Right renal cortex interstitium (tissue), 3 donors: ENCODE measurements around the gene CFL1. TPM values are rescaled to one million over a fixed set of nuclear protein-coding genes. Genes with fewer than 3 reads are reported as not detected.
"Not testable (repeated sequence)": the region's sequence is repeated elsewhere in the genome, so short reads cannot be mapped to it uniquely, and the experiment has no call there.

ENCODE experiments used
- DNase-seq, 3 donors: peaks; one replicate each; pipeline ENCODE4 v3.0.0-alpha.2; 2013; ENCODE audit warnings: low read depth in 3 of 3, low spot score in 2 of 3
- polyA plus RNA-seq, 3 donors: library from polyadenylated mRNA; unstranded; fragments of 120-200 nt; gene quantifications; one replicate each; pipeline ENCODE4 v1.2.1, GENCODE V29; 2013; ENCODE audit not compliant: insufficient read length in 3 of 3

The CFL1 gene
- 100 to 1,000 TPM; 744 to 846 (median 760) TPM for polyA plus RNA-seq

- peak; percentile 86 to 92 (median 90) for DNase-seq
Measured at GRCh38 chr11:65857853-65858680, at the start of gene CFL1. TSS of gene CFL1 (minus strand) at chr11:65858180. CDS start at chr11:65858099, 81 bp downstream.

GRCh38 chr11:65906602-65907001 lies 48.6 kb upstream of the CFL1 start:
- no peak for DNase-seq

GRCh38 chr11:65903715-65904114 lies 45.7 kb upstream of the CFL1 start:
- DNase-seq, result no peak

GRCh38 chr11:65903068-65903481 lies 45.1 kb upstream of the CFL1 start:
- DNase-seq, result no peak

GRCh38 chr11:65900899-65901180 lies 42.9 kb upstream of the CFL1 start:
- no peak for DNase-seq

- no peak for DNase-seq
Measured at GRCh38 chr11:65900125-65900898, 42.3 kb upstream of the CFL1 start, which contains the start of gene FOSL1. TSS of gene FOSL1 (minus strand) at chr11:65900388. CDS start at chr11:65900339, 49 bp downstream.

GRCh38 chr11:65899356-65900124 lies 41.6 kb upstream of the CFL1 start:
- no peak for DNase-seq

- DNase-seq, result no peak
Measured at GRCh38 chr11:65898656-65899355, 40.8 kb upstream of the CFL1 start.

GRCh38 chr11:65897020-65897471 lies 39.1 kb upstream of the CFL1 start:
- no peak for DNase-seq

- DNase-seq, result no peak
Measured at GRCh38 chr11:65896034-65896999, 38.3 kb upstream of the CFL1 start.

- DNase-seq, result no peak
Measured at GRCh38 chr11:65895482-65895981, 37.6 kb upstream of the CFL1 start.

GRCh38 chr11:65894034-65894591 lies 36.1 kb upstream of the CFL1 start:
- DNase-seq, result no peak

- no peak for DNase-seq
Measured at GRCh38 chr11:65892661-65893317, 34.8 kb upstream of the CFL1 start.

- DNase-seq, result not testable (repeated sequence)
Measured at GRCh38 chr11:65892137-65892540, 34.2 kb upstream of the CFL1 start.

GRCh38 chr11:65891219-65892136 lies 33.5 kb upstream of the CFL1 start:
- DNase-seq, result no peak

GRCh38 chr11:65890324-65891218 lies 32.6 kb upstream of the CFL1 start, which contains the start of gene CCDC85B:
TSS of gene CCDC85B (plus strand) at chr11:65890673. CDS start at chr11:65890784, 111 bp downstream.
- peak; percentile 87 to 95 (median 91) for DNase-seq
